Stimulated activated CD8-positive, alpha-beta memory T cell treated with anti-CD3 and anti-CD28 coated beads, Interleukin-4, amount 100 ng/mL, for 48 hours (primary cell): ENCODE data around the gene CYS1.
"Not testable (repeated sequence)": the region's sequence is repeated elsewhere in the genome, so short reads cannot be mapped to it uniquely, and the experiment has no call there.

ENCODE experiments used
- DNase-seq: peaks from one replicate; pipeline ENCODE4 v3.0.0-alpha.2; 2020

CYS1 gene

GRCh38 chr2:10011606-10012325 lies 68.4 kb downstream of the CYS1 start:
- not testable (repeated sequence) for DNase-seq

DNA sequence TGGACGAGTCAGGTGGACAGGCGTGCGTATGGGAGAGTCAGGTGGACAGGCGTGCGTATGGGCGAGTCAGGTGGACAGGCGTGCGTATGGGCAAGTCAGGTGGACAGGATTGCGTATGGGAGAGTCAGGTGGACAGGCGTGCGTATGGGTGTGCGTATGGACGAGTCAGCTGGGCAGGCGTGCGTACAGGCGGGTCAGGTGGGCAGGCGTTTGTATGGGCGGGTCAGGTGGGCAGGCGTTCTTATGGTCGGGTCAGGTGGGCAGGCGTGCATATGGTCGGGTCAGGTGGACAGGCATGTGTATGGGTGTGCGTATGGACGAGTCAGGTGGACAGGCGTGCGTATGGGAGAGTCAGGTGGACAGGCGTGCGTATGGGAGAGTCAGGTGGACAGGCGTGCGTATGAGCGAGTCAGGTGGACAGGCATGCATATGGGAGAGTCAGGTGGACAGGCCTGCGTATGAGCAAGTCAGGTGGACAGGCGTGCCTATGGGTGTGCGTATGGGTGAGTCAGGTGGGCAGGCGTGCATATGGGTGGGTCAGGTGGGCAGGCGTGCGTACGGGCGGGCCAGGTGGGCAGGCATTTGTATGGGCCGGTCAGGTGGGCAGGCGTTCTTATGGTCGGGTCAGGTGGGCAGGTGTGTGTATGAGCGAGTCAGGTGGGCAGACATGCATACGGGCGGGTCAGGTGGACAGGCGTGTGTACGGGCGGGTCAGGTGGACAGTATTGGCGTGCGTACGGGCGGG lies 69.2 kb downstream of the CYS1 start:
- DNase-seq, result not testable (repeated sequence)

GRCh38 chr2:10009811-10010781 lies 70.1 kb downstream of the CYS1 start:
- no peak for DNase-seq

- DNase-seq, result no peak
Observed at GRCh38 chr2:10009271-10009810, 70.9 kb downstream of the CYS1 start.

- DNase-seq, result no peak
Observed at GRCh38 chr2:10008809-10009176, 71.4 kb downstream of the CYS1 start.

- DNase-seq, result no peak
Observed at GRCh38 chr2:10007921-10008808, 72.0 kb downstream of the CYS1 start.

GRCh38 chr2:10007435-10007834 lies 72.8 kb downstream of the CYS1 start:
- DNase-seq, result no peak
